Measurements from ENCODE around the gene CD68.

The CD68 gene

GRCh38 chr17:7615265-7615747 is 35.9 kb downstream of the CD68 start:
- H3K23ac ChIP-seq (ENCODE audit: low read length), result no peak overlapping the region
- peak overlapping the region; percentile 62 for H3K4me2 ChIP-seq (ENCODE audit: low read length)
- no peak overlapping the region for H3K18ac ChIP-seq (ENCODE audit: low read length)
- no peak overlapping the region for H2AK5ac ChIP-seq (ENCODE audit: low read length)
- peaks cover 8 to 9% of the 10 kb centered on the region in 2 experiments for H3K4me1 ChIP-seq (ENCODE audit: control insufficient read depth in 1 of 2, insufficient read depth in 2 of 2, low read length in 2 of 2)
- H3K9me3 ChIP-seq (ENCODE audit: insufficient read depth, low read depth, low read length), result no peaks in the 10 kb centered on the region
- H3K27ac ChIP-seq (ENCODE audit: low read depth, low read length), result peak overlapping the region; percentile 74
- H3K27me3 ChIP-seq (ENCODE audit: insufficient read depth, low read length), result no peaks in the 10 kb centered on the region
- H2BK12ac ChIP-seq (ENCODE audit: low read length), result no peak overlapping the region
- peak overlapping the region; percentile 51 for H3K4me3 ChIP-seq (ENCODE audit: low read depth, low read length)
- peaks cover 0 to 3% of the 10 kb centered on the region in 2 experiments for H3K36me3 ChIP-seq (ENCODE audit: control insufficient read depth in 1 of 2, insufficient read depth in 2 of 2, low read length in 2 of 2)
- H4K12ac ChIP-seq (ENCODE audit: low read depth, low read length), result peak overlapping the region; percentile 44
- H3K9ac ChIP-seq (ENCODE audit: low read length), result no peak overlapping the region
- H3K79me2 ChIP-seq (ENCODE audit: control insufficient read depth, insufficient read depth, low read length, poor library complexity), result peaks cover 6% of the 10 kb centered on the region
- peak overlapping the region; percentile 78 for H4K8ac ChIP-seq (ENCODE audit: low read depth, low read length)
- H3K14ac ChIP-seq (ENCODE audit: low read length), result no peak overlapping the region
- no peak overlapping the region for H3K4ac ChIP-seq (ENCODE audit: low read depth, low read length)
- no peak overlapping the region for H2BK120ac ChIP-seq (ENCODE audit: insufficient read depth, low read length, poor library complexity)
- peaks cover 7% of the 10 kb centered on the region for H3K79me1 ChIP-seq (ENCODE audit: low read length)
- H4K91ac ChIP-seq (ENCODE audit: low read depth, low read length), result no peak overlapping the region
- H2AFZ ChIP-seq (ENCODE audit: insufficient read depth, low read length, poor library complexity), result peak overlapping the region; percentile 67
- no peak overlapping the region for H2BK5ac ChIP-seq (ENCODE audit: low read depth, low read length, poor library complexity)
- no CpG with 5 or more reads among the region's 28 CpGs for WGBS (ENCODE audit: extremely low coverage, insufficient coverage, insufficient read length)
- DNase-seq, result no peak

GRCh38 chr17:7618608-7619007 is 39.2 kb downstream of the CD68 start:
- Histone ChIP-seq H3K27ac (ENCODE audit: low read depth, low read length) (no peak overlapping the region), H3K79me2 (ENCODE audit: control insufficient read depth, insufficient read depth, low read length, poor library complexity) (peaks cover 4% of the 10 kb centered on the region), H3K14ac (ENCODE audit: low read length) (no peak overlapping the region), H3K4me3 (ENCODE audit: low read depth, low read length) (no peak overlapping the region), H3K79me1 (ENCODE audit: low read length) (peaks cover 7% of the 10 kb centered on the region), H3K4ac (ENCODE audit: low read depth, low read length) (no peak overlapping the region), H2AFZ (ENCODE audit: insufficient read depth, low read length, poor library complexity) (no peak overlapping the region), H3K27me3 (ENCODE audit: insufficient read depth, low read length) (no peaks in the 10 kb centered on the region), H3K4me2 (ENCODE audit: low read length) (no peak overlapping the region), H4K91ac (ENCODE audit: low read depth, low read length) (no peak overlapping the region), H2BK120ac (ENCODE audit: insufficient read depth, low read length, poor library complexity) (no peak overlapping the region), H2AK5ac (ENCODE audit: low read length) (no peak overlapping the region), H3K4me1 (ENCODE audit: control insufficient read depth in 1 of 2, insufficient read depth in 2 of 2, low read length in 2 of 2) (peaks cover 2 to 3% of the 10 kb centered on the region in 2 experiments), H2BK12ac (ENCODE audit: low read length) (no peak overlapping the region), H3K36me3 (ENCODE audit: control insufficient read depth in 1 of 2, insufficient read depth in 2 of 2, low read length in 2 of 2) (no peaks in the 10 kb centered on the region), H3K18ac (ENCODE audit: low read length) (no peak overlapping the region), H3K9ac (ENCODE audit: low read length) (no peak overlapping the region), H4K12ac (ENCODE audit: low read depth, low read length) (no peak overlapping the region), H2BK5ac (ENCODE audit: low read depth, low read length, poor library complexity) (no peak overlapping the region), H4K8ac (ENCODE audit: low read depth, low read length) (no peak overlapping the region), H3K9me3 (ENCODE audit: insufficient read depth, low read depth, low read length) (no peaks in the 10 kb centered on the region), H3K23ac (ENCODE audit: low read length) (no peak overlapping the region)
- DNase-seq, result no peak
- no CpG with 5 or more reads among the region's 5 CpGs for WGBS (ENCODE audit: extremely low coverage, insufficient coverage, insufficient read length)

- no CpG with 5 or more reads among the region's 8 CpGs for WGBS (ENCODE audit: extremely low coverage, insufficient coverage, insufficient read length)
- H3K36me3 ChIP-seq (ENCODE audit: control insufficient read depth in 1 of 2, insufficient read depth in 2 of 2, low read length in 2 of 2), result no peaks in the 10 kb centered on the region
- no peak overlapping the region for H3K14ac ChIP-seq (ENCODE audit: low read length)
- no peak overlapping the region for H2BK12ac ChIP-seq (ENCODE audit: low read length)
- no peaks in the 10 kb centered on the region for H3K9me3 ChIP-seq (ENCODE audit: insufficient read depth, low read depth, low read length)
- no peak overlapping the region for H3K18ac ChIP-seq (ENCODE audit: low read length)
- H3K4me1 ChIP-seq (ENCODE audit: control insufficient read depth in 1 of 2, insufficient read depth in 2 of 2, low read length in 2 of 2), result no peaks in the 10 kb centered on the region
- H3K27me3 ChIP-seq (ENCODE audit: insufficient read depth, low read length), result no peaks in the 10 kb centered on the region
- no peak overlapping the region for H2BK120ac ChIP-seq (ENCODE audit: insufficient read depth, low read length, poor library complexity)
- no peak overlapping the region for H3K4me2 ChIP-seq (ENCODE audit: low read length)
- H3K79me1 ChIP-seq (ENCODE audit: low read length), result no peaks in the 10 kb centered on the region
- H3K4me3 ChIP-seq (ENCODE audit: low read depth, low read length), result no peak overlapping the region
- no peak overlapping the region for H2AK5ac ChIP-seq (ENCODE audit: low read length)
- no peak overlapping the region for H3K9ac ChIP-seq (ENCODE audit: low read length)
- H3K27ac ChIP-seq (ENCODE audit: low read depth, low read length), result no peak overlapping the region
- DNase-seq, result no peak
- H2BK5ac ChIP-seq (ENCODE audit: low read depth, low read length, poor library complexity), result no peak overlapping the region
- no peaks in the 10 kb centered on the region for H3K79me2 ChIP-seq (ENCODE audit: control insufficient read depth, insufficient read depth, low read length, poor library complexity)
- H2AFZ ChIP-seq (ENCODE audit: insufficient read depth, low read length, poor library complexity), result no peak overlapping the region
- H4K12ac ChIP-seq (ENCODE audit: low read depth, low read length), result no peak overlapping the region
- no peak overlapping the region for H4K8ac ChIP-seq (ENCODE audit: low read depth, low read length)
- no peak overlapping the region for H3K23ac ChIP-seq (ENCODE audit: low read length)
- H3K4ac ChIP-seq (ENCODE audit: low read depth, low read length), result no peak overlapping the region
- H4K91ac ChIP-seq (ENCODE audit: low read depth, low read length), result no peak overlapping the region
Observed at GRCh38 chr17:7620835-7621234, 41.4 kb downstream of the CD68 start.

- Histone ChIP-seq H3K27me3 (ENCODE audit: insufficient read depth, low read length) (no peaks in the 10 kb centered on the region), H2BK5ac (ENCODE audit: low read depth, low read length, poor library complexity) (no peak overlapping the region), H3K36me3 (ENCODE audit: control insufficient read depth in 1 of 2, insufficient read depth in 2 of 2, low read length in 2 of 2) (peaks cover 0 to 2% of the 10 kb centered on the region in 2 experiments), H3K9me3 (ENCODE audit: insufficient read depth, low read depth, low read length) (no peaks in the 10 kb centered on the region), H3K27ac (ENCODE audit: low read depth, low read length) (no peak overlapping the region), H3K79me1 (ENCODE audit: low read length) (peaks cover 2% of the 10 kb centered on the region), H3K4ac (ENCODE audit: low read depth, low read length) (no peak overlapping the region), H3K9ac (ENCODE audit: low read length) (no peak overlapping the region), H2AK5ac (ENCODE audit: low read length) (no peak overlapping the region), H2AFZ (ENCODE audit: insufficient read depth, low read length, poor library complexity) (no peak overlapping the region), H3K4me1 (ENCODE audit: control insufficient read depth in 1 of 2, insufficient read depth in 2 of 2, low read length in 2 of 2) (peaks cover 5% of the 10 kb centered on the region in 2 experiments), H3K79me2 (ENCODE audit: control insufficient read depth, insufficient read depth, low read length, poor library complexity) (peaks cover 2% of the 10 kb centered on the region), H3K4me2 (ENCODE audit: low read length) (no peak overlapping the region), H4K91ac (ENCODE audit: low read depth, low read length) (no peak overlapping the region), H3K4me3 (ENCODE audit: low read depth, low read length) (no peak overlapping the region), H4K8ac (ENCODE audit: low read depth, low read length) (no peak overlapping the region), H3K18ac (ENCODE audit: low read length) (no peak overlapping the region), H4K12ac (ENCODE audit: low read depth, low read length) (no peak overlapping the region), H3K23ac (ENCODE audit: low read length) (no peak overlapping the region), H2BK120ac (ENCODE audit: insufficient read depth, low read length, poor library complexity) (no peak overlapping the region), H3K14ac (ENCODE audit: low read length) (no peak overlapping the region), H2BK12ac (ENCODE audit: low read length) (no peak overlapping the region)
- no CpG with 5 or more reads among the region's 5 CpGs for WGBS (ENCODE audit: extremely low coverage, insufficient coverage, insufficient read length)
- no peak for DNase-seq
Observed at GRCh38 chr17:7623661-7624060, 44.2 kb downstream of the CD68 start.
